ENCODE data around the gene LGALS9C. TPM values are rescaled to one million over a fixed set of nuclear protein-coding genes. Genes with fewer than 3 reads are reported as not detected.
"Not testable (repeated sequence)": the region's sequence is repeated elsewhere in the genome, so short reads cannot be mapped to it uniquely, and the experiment has no call there.

LGALS9C gene
- total RNA-seq, 1 experiment from 2014 or later = not detected

GRCh38 chr17:18488622-18489021, 12.0 kb downstream of the LGALS9C start:
- RAD21 ChIA-PET (ENCODE audit: low non-redundant PET in 1 of 2, low total read pairs in 2 of 2, uncharacterized antibody in 2 of 2, unreplicated experiment in 2 of 2); H3K9ac ChIP-seq (ENCODE audit: low read length); intact Hi-C loops (cut with micrococcal nuclease); H3K27me3 ChIP-seq (ENCODE audit: insufficient read depth, low read length); H3K4me3 ChIP-seq (replicated peaks in 1 of 2; ENCODE audit: low read depth in 1 of 2, low read length in 2 of 2); DNase-seq (ENCODE audit: low read depth, low spot score); H4K20me1 ChIP-seq (ENCODE audit: insufficient read depth); H3K27ac ChIP-seq (ENCODE audit: low read depth, low read length); H2AFZ ChIP-seq (ENCODE audit: low read depth, low read length, poor library complexity, severe bottlenecking); H3K4me1 ChIP-seq (ENCODE audit: control insufficient read depth in 1 of 2, insufficient read depth in 2 of 2, low read length in 2 of 2); CTCF ChIA-PET; ATAC-seq; H3K79me2 ChIP-seq (ENCODE audit: insufficient read depth, low read length); H3K9me3 ChIP-seq (ENCODE audit: control insufficient read depth in 1 of 2, insufficient read depth in 1 of 2, low read depth in 1 of 2, low read length in 2 of 2); POLR2A ChIA-PET; H3K36me3 ChIP-seq (ENCODE audit: control insufficient read depth in 1 of 2, insufficient read depth in 2 of 2, low read length in 2 of 2); H3K4me2 ChIP-seq (ENCODE audit: low read length); H3K9me2 ChIP-seq (ENCODE audit: insufficient read depth); BruUV-seq (replicated peaks): not testable (repeated sequence)

DNA sequence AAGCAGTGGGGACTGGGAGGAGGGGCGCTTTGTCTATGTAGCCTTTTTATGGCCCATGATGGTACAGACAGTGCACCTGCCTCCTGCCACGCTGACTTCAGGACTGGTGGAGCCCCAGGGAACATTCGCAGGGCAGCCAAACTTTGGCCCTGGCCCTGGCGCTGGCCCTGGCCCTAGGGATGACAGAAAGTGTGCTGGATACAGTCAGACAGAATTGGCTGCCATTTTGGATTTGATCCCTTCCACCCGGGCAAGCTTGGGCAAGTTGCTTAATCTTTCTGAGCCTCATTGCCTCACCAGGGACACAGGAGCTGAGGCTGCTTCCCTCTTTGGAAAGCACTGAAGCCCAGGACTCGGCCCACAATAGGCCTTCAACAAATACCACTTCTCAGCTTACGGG, 13.4 kb downstream of the LGALS9C start:
- H3K4me2 ChIP-seq (ENCODE audit: low read length); DNase-seq (ENCODE audit: low read depth, low spot score); BruUV-seq (replicated peaks); H3K9me3 ChIP-seq (ENCODE audit: control insufficient read depth in 1 of 2, insufficient read depth in 1 of 2, low read depth in 1 of 2, low read length in 2 of 2); ATAC-seq; H4K20me1 ChIP-seq (ENCODE audit: insufficient read depth); H3K4me3 ChIP-seq (replicated peaks in 1 of 2; ENCODE audit: low read depth in 1 of 2, low read length in 2 of 2); H3K9me2 ChIP-seq (ENCODE audit: insufficient read depth); H3K9ac ChIP-seq (ENCODE audit: low read length); intact Hi-C loops (cut with micrococcal nuclease); H3K4me1 ChIP-seq (ENCODE audit: control insufficient read depth in 1 of 2, insufficient read depth in 2 of 2, low read length in 2 of 2); CTCF ChIA-PET; H3K79me2 ChIP-seq (ENCODE audit: insufficient read depth, low read length); H3K36me3 ChIP-seq (ENCODE audit: control insufficient read depth in 1 of 2, insufficient read depth in 2 of 2, low read length in 2 of 2); RAD21 ChIA-PET (ENCODE audit: low non-redundant PET in 1 of 2, low total read pairs in 2 of 2, uncharacterized antibody in 2 of 2, unreplicated experiment in 2 of 2); POLR2A ChIA-PET; H3K27me3 ChIP-seq (ENCODE audit: insufficient read depth, low read length); H2AFZ ChIP-seq (ENCODE audit: low read depth, low read length, poor library complexity, severe bottlenecking); H3K27ac ChIP-seq (ENCODE audit: low read depth, low read length): not testable (repeated sequence)

DNA sequence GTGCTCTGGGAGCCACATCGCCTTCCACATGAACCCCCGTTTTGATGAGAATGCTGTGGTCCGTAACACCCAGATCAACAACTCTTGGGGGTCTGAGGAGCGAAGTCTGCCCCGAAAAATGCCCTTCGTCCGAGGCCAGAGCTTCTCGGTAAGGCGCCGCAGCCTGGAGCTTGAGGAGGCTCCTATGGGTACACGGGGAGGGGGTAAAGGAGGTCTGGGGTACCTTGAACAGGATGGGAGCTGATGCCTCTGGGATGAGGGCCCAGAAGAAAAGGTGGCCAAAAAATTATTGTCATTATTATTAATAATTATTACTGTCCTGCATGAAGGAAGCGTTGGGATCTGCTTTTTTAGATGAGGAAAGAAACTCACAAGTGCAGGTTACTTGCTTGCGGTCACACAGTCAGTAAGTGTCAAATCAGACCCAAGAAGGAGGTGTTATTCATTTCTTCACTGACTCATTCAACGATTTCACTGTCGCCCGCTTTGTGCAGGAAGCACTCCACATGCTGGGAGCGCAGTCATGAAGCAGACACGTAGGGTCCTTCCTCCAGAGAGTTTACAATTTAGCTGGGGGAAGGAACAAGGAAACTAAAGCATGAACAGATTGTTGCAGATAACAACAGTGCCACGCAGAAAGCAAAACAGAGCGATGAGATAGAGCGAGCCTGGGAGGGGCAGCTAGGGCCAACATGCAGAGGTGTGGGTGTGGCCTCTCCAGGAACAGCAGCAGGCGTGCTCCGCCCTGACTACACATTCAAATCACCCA, 16.3 kb downstream of the LGALS9C start:
- DNase-seq (ENCODE audit: low read depth, low spot score); H3K27me3 ChIP-seq (ENCODE audit: insufficient read depth, low read length); CTCF ChIA-PET; H3K9me3 ChIP-seq (ENCODE audit: control insufficient read depth in 1 of 2, insufficient read depth in 1 of 2, low read depth in 1 of 2, low read length in 2 of 2); H2AFZ ChIP-seq (ENCODE audit: low read depth, low read length, poor library complexity, severe bottlenecking); BruUV-seq (replicated peaks); H3K9ac ChIP-seq (ENCODE audit: low read length); RAD21 ChIA-PET (ENCODE audit: low non-redundant PET in 1 of 2, low total read pairs in 2 of 2, uncharacterized antibody in 2 of 2, unreplicated experiment in 2 of 2); H3K4me2 ChIP-seq (ENCODE audit: low read length); H3K9me2 ChIP-seq (ENCODE audit: insufficient read depth); H3K79me2 ChIP-seq (ENCODE audit: insufficient read depth, low read length); H4K20me1 ChIP-seq (ENCODE audit: insufficient read depth); H3K4me1 ChIP-seq (ENCODE audit: control insufficient read depth in 1 of 2, insufficient read depth in 2 of 2, low read length in 2 of 2); ATAC-seq; intact Hi-C loops (cut with micrococcal nuclease); H3K27ac ChIP-seq (ENCODE audit: low read depth, low read length); H3K36me3 ChIP-seq (ENCODE audit: control insufficient read depth in 1 of 2, insufficient read depth in 2 of 2, low read length in 2 of 2); H3K4me3 ChIP-seq (replicated peaks in 1 of 2; ENCODE audit: low read depth in 1 of 2, low read length in 2 of 2); POLR2A ChIA-PET: not testable (repeated sequence)

- H3K79me2 ChIP-seq (ENCODE audit: insufficient read depth, low read length); H3K9ac ChIP-seq (ENCODE audit: low read length); H3K27ac ChIP-seq (ENCODE audit: low read depth, low read length); CTCF ChIA-PET; H3K9me3 ChIP-seq (ENCODE audit: control insufficient read depth in 1 of 2, insufficient read depth in 1 of 2, low read depth in 1 of 2, low read length in 2 of 2); H3K4me3 ChIP-seq (replicated peaks in 1 of 2; ENCODE audit: low read depth in 1 of 2, low read length in 2 of 2); H3K4me1 ChIP-seq (ENCODE audit: control insufficient read depth in 1 of 2, insufficient read depth in 2 of 2, low read length in 2 of 2); H3K9me2 ChIP-seq (ENCODE audit: insufficient read depth); intact Hi-C loops (cut with micrococcal nuclease); H3K4me2 ChIP-seq (ENCODE audit: low read length); POLR2A ChIA-PET; DNase-seq (ENCODE audit: low read depth, low spot score); H3K36me3 ChIP-seq (ENCODE audit: control insufficient read depth in 1 of 2, insufficient read depth in 2 of 2, low read length in 2 of 2); H4K20me1 ChIP-seq (ENCODE audit: insufficient read depth); H2AFZ ChIP-seq (ENCODE audit: low read depth, low read length, poor library complexity, severe bottlenecking); H3K27me3 ChIP-seq (ENCODE audit: insufficient read depth, low read length); BruUV-seq (replicated peaks); ATAC-seq; RAD21 ChIA-PET (ENCODE audit: low non-redundant PET in 1 of 2, low total read pairs in 2 of 2, uncharacterized antibody in 2 of 2, unreplicated experiment in 2 of 2): not testable (repeated sequence)
Measured at GRCh38 chr17:18494250-18494768, 17.7 kb downstream of the LGALS9C start.
